OCI-LY7 (cell line): ENCODE data around the gene RGS10.
"Not testable (repeated sequence)": the region's sequence is repeated elsewhere in the genome, so short reads cannot be mapped to it uniquely, and the experiment has no call there.

Experiments
- EZH2phosphoT487 ChIP-seq: fragments of 200-600 bp; sonication (generic); IDR thresholded peaks from 2 replicates; pipeline ENCODE4 v1.6.1; 2018; ENCODE audit warnings: low read depth, borderline replicate concordance, mild to moderate bottlenecking, mixed run types, antibody characterized with exemption, low read length, moderate library complexity, mixed read lengths
- TF ChIP-seq, protein P1 (sequence below): fragments of 200-600 bp; sonication (generic); conservative IDR thresholded peaks from 2 replicates; pipeline ENCODE4 v1.5.1; 2014; ENCODE audit warnings: mild to moderate bottlenecking, antibody characterized with exemption, low read length, moderate library complexity, mixed read lengths

DNA sequence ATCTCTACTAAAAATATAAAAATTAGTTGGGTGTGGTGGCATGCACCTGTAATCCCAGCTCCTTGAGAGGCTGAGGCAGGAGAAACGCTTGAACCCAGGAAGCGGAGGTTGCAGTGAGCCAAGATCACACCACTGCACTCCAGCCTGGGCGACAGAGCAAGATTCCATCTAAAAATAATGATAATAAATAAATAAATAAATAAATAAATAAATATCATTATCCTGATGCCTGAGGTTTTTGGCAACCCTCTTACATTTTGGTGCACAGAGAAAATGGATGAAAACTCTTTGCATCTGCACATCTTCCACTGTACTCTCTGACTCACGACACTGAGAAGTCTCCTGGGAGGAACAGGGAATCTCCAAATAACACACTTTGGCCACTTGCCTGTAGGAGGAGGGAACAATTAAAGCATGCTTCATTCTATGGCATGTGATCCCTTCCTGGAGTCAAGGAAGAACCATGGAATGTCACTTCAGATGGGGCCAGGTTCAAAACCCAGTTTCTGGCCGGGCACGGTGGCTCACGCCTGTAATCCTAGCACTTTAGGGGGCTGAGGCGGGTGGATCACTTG, 13.8 kb downstream of the RGS10 start:
- TF ChIP-seq, protein P1, sequence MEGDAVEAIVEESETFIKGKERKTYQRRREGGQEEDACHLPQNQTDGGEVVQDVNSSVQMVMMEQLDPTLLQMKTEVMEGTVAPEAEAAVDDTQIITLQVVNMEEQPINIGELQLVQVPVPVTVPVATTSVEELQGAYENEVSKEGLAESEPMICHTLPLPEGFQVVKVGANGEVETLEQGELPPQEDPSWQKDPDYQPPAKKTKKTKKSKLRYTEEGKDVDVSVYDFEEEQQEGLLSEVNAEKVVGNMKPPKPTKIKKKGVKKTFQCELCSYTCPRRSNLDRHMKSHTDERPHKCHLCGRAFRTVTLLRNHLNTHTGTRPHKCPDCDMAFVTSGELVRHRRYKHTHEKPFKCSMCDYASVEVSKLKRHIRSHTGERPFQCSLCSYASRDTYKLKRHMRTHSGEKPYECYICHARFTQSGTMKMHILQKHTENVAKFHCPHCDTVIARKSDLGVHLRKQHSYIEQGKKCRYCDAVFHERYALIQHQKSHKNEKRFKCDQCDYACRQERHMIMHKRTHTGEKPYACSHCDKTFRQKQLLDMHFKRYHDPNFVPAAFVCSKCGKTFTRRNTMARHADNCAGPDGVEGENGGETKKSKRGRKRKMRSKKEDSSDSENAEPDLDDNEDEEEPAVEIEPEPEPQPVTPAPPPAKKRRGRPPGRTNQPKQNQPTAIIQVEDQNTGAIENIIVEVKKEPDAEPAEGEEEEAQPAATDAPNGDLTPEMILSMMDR = not testable (repeated sequence)
- not testable (repeated sequence) for TF ChIP-seq EZH2phosphoT487
